WTC11 (cell line): Measurements from ENCODE around the gene FOLR2. TPM values are rescaled to one million over a fixed set of nuclear protein-coding genes. Genes with fewer than 3 reads are reported as not detected.

ENCODE experiments used
- ATAC-seq: fragments of 200-7000 bp; cut with Tn5 transposase; 2 replicates; pipeline ENCODE4 v1.10.0; 2021; ENCODE audit warnings: mild to moderate bottlenecking, moderate library complexity
- CTCF ChIA-PET: fragments of 300-600 bp; sonication (Branson Sonifier 250); formaldehyde crosslinking; loops from one replicate; lab custom pipeline; 2021; ENCODE audit warnings: antibody characterized with exemption; lab: Charles Lee
- POLR2A ChIA-PET: fragments of 350-600 bp; sonication (Branson Sonifier 250); formaldehyde crosslinking; loops from one replicate; lab custom pipeline; 2021; ENCODE audit warnings: antibody characterized with exemption; lab: Charles Lee
- DNase-seq: peaks from one replicate; pipeline ENCODE4 v3.0.0; 2021; ENCODE audit warnings: low spot score
- H3K27ac Mint-ChIP-seq: 2 replicates; pipeline ENCODE4 v1.8.0; 2021; ENCODE audit warnings: mixed read lengths
- H3K27me3 Mint-ChIP-seq: 2 replicates; pipeline ENCODE4 v1.8.0; 2021; ENCODE audit warnings: low read depth, mild to moderate bottlenecking, moderate library complexity, mixed read lengths
- H3K36me3 Mint-ChIP-seq: 2 replicates; pipeline ENCODE4 v1.8.0; 2021; ENCODE audit warnings: mixed read lengths
- H3K4me1 Mint-ChIP-seq: 2 replicates; pipeline ENCODE4 v1.8.0; 2022; ENCODE audit warnings: mixed read lengths
- H3K4me3 Mint-ChIP-seq: 2 replicates; pipeline ENCODE4 v1.8.0; 2021; ENCODE audit warnings: mild to moderate bottlenecking, moderate library complexity, mixed read lengths
- H3K9me3 Mint-ChIP-seq: 2 replicates; pipeline ENCODE4 v1.8.0; 2021; ENCODE audit warnings: mixed read lengths
- ATF1 ChIP-seq: sonication (generic); formaldehyde crosslinking; IDR thresholded peaks from 2 replicates; pipeline ENCODE4 v1.8.1; 2023; ENCODE audit warnings: mild to moderate bottlenecking, moderate library complexity, missing genetic modification reagents
- ELF4 ChIP-seq: sonication (generic); formaldehyde crosslinking; IDR thresholded peaks from 2 replicates; pipeline ENCODE4 v1.8.1; 2022; ENCODE audit warnings: low read depth, mild to moderate bottlenecking, moderate library complexity, missing genetic modification reagents
- ETV6 ChIP-seq: sonication (generic); formaldehyde crosslinking; IDR thresholded peaks from 2 replicates; pipeline ENCODE4 v1.8.1; 2022; ENCODE audit warnings: mild to moderate bottlenecking, missing genetic modification reagents
- FOXJ3 ChIP-seq: sonication (generic); formaldehyde crosslinking; IDR thresholded peaks from 2 replicates; pipeline ENCODE4 v1.9.0; 2021; ENCODE audit warnings: missing genetic modification reagents, mild to moderate bottlenecking, borderline replicate concordance
- HMGA2 ChIP-seq: fragments of 250-450 bp; sonication (Bioruptor Pico); IDR thresholded peaks from 2 replicates; pipeline ENCODE4 v1.4.0; 2021; ENCODE audit warnings: mild to moderate bottlenecking, moderate library complexity
- KAT7 ChIP-seq: sonication (generic); formaldehyde crosslinking; IDR thresholded peaks from 2 replicates; pipeline ENCODE4 v1.8.1; 2023; ENCODE audit warnings: missing genetic modification reagents, mild to moderate bottlenecking, borderline replicate concordance
- MYBL2 ChIP-seq: sonication (generic); formaldehyde crosslinking; IDR thresholded peaks from 2 replicates; pipeline ENCODE4 v1.8.1; 2023; ENCODE audit warnings: mild to moderate bottlenecking, moderate library complexity, missing genetic modification reagents
- NFE2L1 ChIP-seq: sonication (generic); formaldehyde crosslinking; IDR thresholded peaks from 2 replicates; pipeline ENCODE4 v1.8.1; 2023; ENCODE audit warnings: missing genetic modification reagents
- NR1H2 ChIP-seq: sonication (generic); formaldehyde crosslinking; IDR thresholded peaks from 2 replicates; pipeline ENCODE4 v1.9.0; 2021; ENCODE audit warnings: mild to moderate bottlenecking, moderate library complexity, missing genetic modification reagents
- NR2C2 ChIP-seq: sonication (generic); formaldehyde crosslinking; IDR thresholded peaks from 2 replicates; pipeline ENCODE4 v1.8.0; 2022; ENCODE audit warnings: mild to moderate bottlenecking, missing genetic modification reagents
- TCF7 ChIP-seq: sonication (generic); formaldehyde crosslinking; IDR thresholded peaks from 2 replicates; pipeline ENCODE4 v1.8.0; 2022; ENCODE audit warnings: mild to moderate bottlenecking, low read depth, missing genetic modification reagents, moderate library complexity
- TEAD4 ChIP-seq: sonication (generic); formaldehyde crosslinking; IDR thresholded peaks from 2 replicates; pipeline ENCODE4 v1.8.0; 2022; ENCODE audit warnings: mild to moderate bottlenecking, missing genetic modification reagents
- TP53 ChIP-seq: sonication (generic); formaldehyde crosslinking; IDR thresholded peaks from 2 replicates; pipeline ENCODE4 v1.8.1; 2023; ENCODE audit warnings: mild to moderate bottlenecking, missing genetic modification reagents
- ZNF138 ChIP-seq: sonication (generic); formaldehyde crosslinking; conservative IDR thresholded peaks from 2 replicates; pipeline ENCODE4 v1.8.1; 2022; ENCODE audit warnings: mild to moderate bottlenecking, moderate library complexity, missing genetic modification reagents
- ZNF232 ChIP-seq: sonication (generic); formaldehyde crosslinking; IDR thresholded peaks from 2 replicates; pipeline ENCODE4 v1.8.0; 2022; ENCODE audit warnings: mild to moderate bottlenecking, missing genetic modification reagents
- ZNF317 ChIP-seq: sonication (generic); formaldehyde crosslinking; IDR thresholded peaks from 2 replicates; pipeline ENCODE4 v1.8.1; 2023; ENCODE audit warnings: low read depth, mild to moderate bottlenecking, moderate library complexity, missing genetic modification reagents, borderline replicate concordance
- total RNA-seq: library from RNA; stranded (reverse); gene quantifications from 3 replicates; pipeline ENCODE4 v1.2.3, GENCODE V29; 2021
- TF ChIP-seq, protein P1 (sequence below): sonication (generic); formaldehyde crosslinking; IDR thresholded peaks from 2 replicates; pipeline ENCODE4 v1.8.1; 2023; ENCODE audit warnings: mild to moderate bottlenecking, missing genetic modification reagents, moderate library complexity
- TF ChIP-seq, protein P2 (sequence below): sonication (generic); formaldehyde crosslinking; IDR thresholded peaks from 2 replicates; pipeline ENCODE4 v1.8.0; 2022; ENCODE audit warnings: mild to moderate bottlenecking, missing genetic modification reagents
- TF ChIP-seq, protein P3 (sequence below): sonication (generic); formaldehyde crosslinking; IDR thresholded peaks from 2 replicates; pipeline ENCODE4 v1.8.0; 2022; ENCODE audit warnings: mild to moderate bottlenecking, missing genetic modification reagents
- TF ChIP-seq, protein P4 (sequence below): sonication (generic); formaldehyde crosslinking; IDR thresholded peaks from 2 replicates; pipeline ENCODE4 v1.8.0; 2023; ENCODE audit warnings: missing genetic modification reagents
- TF ChIP-seq, protein P5 (sequence below): sonication (generic); formaldehyde crosslinking; IDR thresholded peaks from 2 replicates; pipeline ENCODE4 v1.8.1; 2023; ENCODE audit warnings: mild to moderate bottlenecking, missing genetic modification reagents
- TF ChIP-seq, protein P6 (sequence below): fragments of 250-450 bp; sonication (Bioruptor Pico); conservative IDR thresholded peaks from 2 replicates; pipeline ENCODE4 v1.9.0; 2021; ENCODE audit warnings: mild to moderate bottlenecking
- TF ChIP-seq, protein P7 (sequence below): sonication (generic); formaldehyde crosslinking; IDR thresholded peaks from 2 replicates; pipeline ENCODE4 v1.8.1; 2023; ENCODE audit warnings: mild to moderate bottlenecking, moderate library complexity, missing genetic modification reagents
- TF ChIP-seq, protein P8 (sequence below): sonication (generic); formaldehyde crosslinking; conservative IDR thresholded peaks from 2 replicates; pipeline ENCODE4 v1.8.1; 2023; ENCODE audit warnings: mild to moderate bottlenecking, low read depth, missing genetic modification reagents, moderate library complexity

The FOLR2 gene
- total RNA-seq, 1 experiment from 2014 or later: not detected

DNA sequence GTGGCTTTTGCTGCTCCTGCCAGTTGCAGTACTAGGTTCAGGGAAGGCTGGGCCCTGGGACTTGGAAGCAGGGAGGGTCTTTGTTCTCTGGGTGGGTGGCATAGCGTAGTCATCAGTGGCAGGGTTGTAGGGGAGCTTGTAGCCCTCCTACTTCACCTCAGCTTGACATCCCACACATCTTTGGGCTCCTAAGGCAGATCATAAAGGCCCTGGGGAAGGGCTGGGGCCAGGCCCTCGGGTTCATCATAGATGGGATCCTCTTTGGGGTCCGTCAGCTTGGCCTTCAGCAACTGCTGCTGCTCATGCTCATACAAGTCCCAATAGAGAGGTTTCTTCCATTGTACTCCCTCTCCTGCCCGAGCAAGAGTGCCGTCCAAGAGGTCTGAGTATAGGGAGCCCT, 33.4 kb downstream of the FOLR2 start:
- Mint-ChIP-seq H3K27ac (no peak overlapping the region), H3K9me3 (peaks cover 17% of the 10 kb centered on the region), H3K36me3 (peaks cover 6% of the 10 kb centered on the region)
- TF ChIP-seq ZNF138 (no peak), NR1H2 (CRISPR knock-in tag) (no peak), TCF7 (CRISPR knock-in tag) (no peak), ZNF232 (CRISPR knock-in tag) (no peak), TEAD4 (no peak), ETV6 (no peak), KAT7 (no peak), ZNF317 (CRISPR knock-in tag) (no peak), TP53 (CRISPR knock-in tag) (no peak), NR2C2 (CRISPR knock-in tag) (no peak), HMGA2 (CRISPR knock-in tag) (no peak)
- TF ChIP-seq, protein P1, sequence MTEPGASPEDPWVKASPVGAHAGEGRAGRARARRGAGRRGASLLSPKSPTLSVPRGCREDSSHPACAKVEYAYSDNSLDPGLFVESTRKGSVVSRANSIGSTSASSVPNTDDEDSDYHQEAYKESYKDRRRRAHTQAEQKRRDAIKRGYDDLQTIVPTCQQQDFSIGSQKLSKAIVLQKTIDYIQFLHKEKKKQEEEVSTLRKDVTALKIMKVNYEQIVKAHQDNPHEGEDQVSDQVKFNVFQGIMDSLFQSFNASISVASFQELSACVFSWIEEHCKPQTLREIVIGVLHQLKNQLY: no peak
- TF ChIP-seq, all 79 proteins: peak for 0
- peaks cover 37% of the 10 kb centered on the region for H3K27me3 Mint-ChIP-seq
- no peak for ATAC-seq
- DNase-seq: no peak
- ChIA-PET POLR2A (no interaction called here), CTCF (interaction anchor here (1.4 kb wide), 1 partner anchor 12 kb away, joined by 7 read pairs; no protein-coding TSS in a partner anchor)
- H3K4me1 Mint-ChIP-seq: peaks cover 7% of the 10 kb centered on the region
- no peak overlapping the region for H3K4me3 Mint-ChIP-seq

DNA sequence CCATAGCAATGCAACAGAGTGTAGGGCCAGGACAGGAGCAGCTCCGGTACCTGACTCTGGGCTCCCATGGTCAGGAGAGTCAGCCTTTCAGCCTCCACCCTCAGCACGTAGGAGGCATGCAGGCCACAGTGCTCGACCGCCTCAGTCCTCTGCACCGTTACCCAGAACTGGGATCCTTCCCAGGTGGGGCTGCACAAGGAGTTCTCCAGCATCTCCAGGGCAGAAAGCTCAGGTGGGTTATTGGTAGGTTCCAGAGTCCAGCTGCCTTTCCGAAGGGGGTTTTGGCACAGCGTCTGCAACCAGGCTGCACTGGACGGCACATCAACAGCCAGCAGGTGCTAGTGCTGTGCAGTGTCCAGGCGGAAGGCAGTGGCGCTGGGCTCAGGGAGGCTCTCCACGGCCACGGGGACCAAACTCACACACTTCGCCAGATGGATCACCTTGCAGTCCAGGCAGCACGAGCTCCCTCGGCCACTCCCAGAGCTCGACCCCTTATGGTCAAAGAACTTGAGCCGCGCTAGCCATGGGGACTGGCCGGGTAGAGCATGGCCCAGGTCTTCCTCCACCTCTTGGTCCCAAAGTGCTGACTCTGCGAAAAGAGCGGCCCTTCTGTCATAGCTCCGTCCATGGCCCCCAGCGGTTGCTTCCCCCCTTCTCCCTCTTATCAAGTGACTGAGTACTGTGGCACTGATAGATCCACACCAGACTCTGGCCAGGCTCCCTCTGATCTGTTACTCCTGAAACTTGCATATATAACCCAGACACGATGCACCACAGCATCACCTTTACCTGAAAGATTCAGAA, 34.3 kb downstream of the FOLR2 start:
- no peak for ATAC-seq
- Mint-ChIP-seq H3K27ac (no peak overlapping the region), H3K9me3 (peaks cover 22% of the 10 kb centered on the region), H3K4me1 (peaks cover 7% of the 10 kb centered on the region), H3K4me3 (no peak overlapping the region), H3K27me3 (peaks cover 46% of the 10 kb centered on the region), H3K36me3 (peaks cover 10% of the 10 kb centered on the region)
- no peak for DNase-seq
- POLR2A ChIA-PET: no interaction called here
- CTCF ChIA-PET: interaction anchor here (0.7 to 2.0 kb wide), 3 partner anchors 13 to 220 kb away, joined by 3 to 7 read pairs (median 6); no protein-coding TSS in a partner anchor
- TF ChIP-seq, protein P2, sequence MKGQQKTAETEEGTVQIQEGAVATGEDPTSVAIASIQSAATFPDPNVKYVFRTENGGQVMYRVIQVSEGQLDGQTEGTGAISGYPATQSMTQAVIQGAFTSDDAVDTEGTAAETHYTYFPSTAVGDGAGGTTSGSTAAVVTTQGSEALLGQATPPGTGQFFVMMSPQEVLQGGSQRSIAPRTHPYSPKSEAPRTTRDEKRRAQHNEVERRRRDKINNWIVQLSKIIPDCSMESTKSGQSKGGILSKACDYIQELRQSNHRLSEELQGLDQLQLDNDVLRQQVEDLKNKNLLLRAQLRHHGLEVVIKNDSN: no peak
- TF ChIP-seq FOXJ3 (CRISPR knock-in tag) (no peak), HMGA2 (CRISPR knock-in tag) (no peak), NFE2L1 (CRISPR knock-in tag) (no peak), ATF1 (no peak), ELF4 (CRISPR knock-in tag) (no peak), NR1H2 (CRISPR knock-in tag) (no peak), MYBL2 (CRISPR knock-in tag) (no peak), ETV6 (no peak)
- TF ChIP-seq, protein P3, sequence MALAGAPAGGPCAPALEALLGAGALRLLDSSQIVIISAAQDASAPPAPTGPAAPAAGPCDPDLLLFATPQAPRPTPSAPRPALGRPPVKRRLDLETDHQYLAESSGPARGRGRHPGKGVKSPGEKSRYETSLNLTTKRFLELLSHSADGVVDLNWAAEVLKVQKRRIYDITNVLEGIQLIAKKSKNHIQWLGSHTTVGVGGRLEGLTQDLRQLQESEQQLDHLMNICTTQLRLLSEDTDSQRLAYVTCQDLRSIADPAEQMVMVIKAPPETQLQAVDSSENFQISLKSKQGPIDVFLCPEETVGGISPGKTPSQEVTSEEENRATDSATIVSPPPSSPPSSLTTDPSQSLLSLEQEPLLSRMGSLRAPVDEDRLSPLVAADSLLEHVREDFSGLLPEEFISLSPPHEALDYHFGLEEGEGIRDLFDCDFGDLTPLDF (CRISPR knock-in tag): no peak
- TF ChIP-seq, protein P4, sequence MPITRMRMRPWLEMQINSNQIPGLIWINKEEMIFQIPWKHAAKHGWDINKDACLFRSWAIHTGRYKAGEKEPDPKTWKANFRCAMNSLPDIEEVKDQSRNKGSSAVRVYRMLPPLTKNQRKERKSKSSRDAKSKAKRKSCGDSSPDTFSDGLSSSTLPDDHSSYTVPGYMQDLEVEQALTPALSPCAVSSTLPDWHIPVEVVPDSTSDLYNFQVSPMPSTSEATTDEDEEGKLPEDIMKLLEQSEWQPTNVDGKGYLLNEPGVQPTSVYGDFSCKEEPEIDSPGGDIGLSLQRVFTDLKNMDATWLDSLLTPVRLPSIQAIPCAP: no peak
- TF ChIP-seq, protein P5, sequence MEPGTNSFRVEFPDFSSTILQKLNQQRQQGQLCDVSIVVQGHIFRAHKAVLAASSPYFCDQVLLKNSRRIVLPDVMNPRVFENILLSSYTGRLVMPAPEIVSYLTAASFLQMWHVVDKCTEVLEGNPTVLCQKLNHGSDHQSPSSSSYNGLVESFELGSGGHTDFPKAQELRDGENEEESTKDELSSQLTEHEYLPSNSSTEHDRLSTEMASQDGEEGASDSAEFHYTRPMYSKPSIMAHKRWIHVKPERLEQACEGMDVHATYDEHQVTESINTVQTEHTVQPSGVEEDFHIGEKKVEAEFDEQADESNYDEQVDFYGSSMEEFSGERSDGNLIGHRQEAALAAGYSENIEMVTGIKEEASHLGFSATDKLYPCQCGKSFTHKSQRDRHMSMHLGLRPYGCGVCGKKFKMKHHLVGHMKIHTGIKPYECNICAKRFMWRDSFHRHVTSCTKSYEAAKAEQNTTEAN (CRISPR knock-in tag): no peak
- TF ChIP-seq, protein P6, sequence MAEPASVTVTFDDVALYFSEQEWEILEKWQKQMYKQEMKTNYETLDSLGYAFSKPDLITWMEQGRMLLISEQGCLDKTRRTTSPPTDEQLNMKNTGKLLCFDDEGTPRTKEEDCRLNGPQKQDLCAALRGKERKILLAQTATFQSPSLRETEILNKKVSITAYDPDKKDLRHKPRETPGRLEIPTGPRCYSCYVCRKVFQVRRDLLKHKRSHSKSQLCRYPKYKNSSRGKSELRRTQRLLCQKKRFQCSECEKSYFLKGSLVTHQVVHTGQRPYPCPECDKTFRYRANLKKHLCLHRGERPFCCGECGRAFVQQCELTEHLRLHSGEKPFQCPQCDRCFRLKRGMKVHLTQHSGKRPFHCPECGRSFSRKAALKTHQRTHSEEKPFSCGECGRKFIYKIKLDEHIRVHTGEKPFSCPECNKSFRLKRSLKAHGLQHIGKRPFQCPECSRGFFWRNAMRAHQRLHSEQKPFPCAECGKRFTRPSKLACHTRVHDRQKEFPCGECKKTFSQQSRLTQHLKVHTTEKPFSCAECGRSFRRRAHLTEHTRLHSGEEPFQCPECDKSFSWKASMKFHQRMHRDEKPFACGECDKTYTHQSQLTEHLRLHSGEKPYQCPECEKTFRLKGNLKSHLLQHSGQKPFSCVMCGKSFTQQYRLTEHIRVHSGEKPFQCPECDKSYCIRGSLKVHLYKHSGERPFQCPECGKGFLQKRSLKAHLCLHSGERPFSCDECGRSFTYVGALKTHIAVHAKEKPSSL (CRISPR knock-in tag): no peak
- TF ChIP-seq, protein P7, sequence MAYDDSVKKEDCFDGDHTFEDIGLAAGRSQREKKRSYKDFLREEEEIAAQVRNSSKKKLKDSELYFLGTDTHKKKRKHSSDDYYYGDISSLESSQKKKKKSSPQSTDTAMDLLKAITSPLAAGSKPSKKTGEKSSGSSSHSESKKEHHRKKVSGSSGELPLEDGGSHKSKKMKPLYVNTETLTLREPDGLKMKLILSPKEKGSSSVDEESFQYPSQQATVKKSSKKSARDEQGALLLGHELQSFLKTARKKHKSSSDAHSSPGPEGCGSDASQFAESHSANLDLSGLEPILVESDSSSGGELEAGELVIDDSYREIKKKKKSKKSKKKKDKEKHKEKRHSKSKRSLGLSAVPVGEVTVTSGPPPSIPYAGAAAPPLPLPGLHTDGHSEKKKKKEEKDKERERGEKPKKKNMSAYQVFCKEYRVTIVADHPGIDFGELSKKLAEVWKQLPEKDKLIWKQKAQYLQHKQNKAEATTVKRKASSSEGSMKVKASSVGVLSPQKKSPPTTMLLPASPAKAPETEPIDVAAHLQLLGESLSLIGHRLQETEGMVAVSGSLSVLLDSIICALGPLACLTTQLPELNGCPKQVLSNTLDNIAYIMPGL (CRISPR knock-in tag): no peak
- TF ChIP-seq, protein P8, sequence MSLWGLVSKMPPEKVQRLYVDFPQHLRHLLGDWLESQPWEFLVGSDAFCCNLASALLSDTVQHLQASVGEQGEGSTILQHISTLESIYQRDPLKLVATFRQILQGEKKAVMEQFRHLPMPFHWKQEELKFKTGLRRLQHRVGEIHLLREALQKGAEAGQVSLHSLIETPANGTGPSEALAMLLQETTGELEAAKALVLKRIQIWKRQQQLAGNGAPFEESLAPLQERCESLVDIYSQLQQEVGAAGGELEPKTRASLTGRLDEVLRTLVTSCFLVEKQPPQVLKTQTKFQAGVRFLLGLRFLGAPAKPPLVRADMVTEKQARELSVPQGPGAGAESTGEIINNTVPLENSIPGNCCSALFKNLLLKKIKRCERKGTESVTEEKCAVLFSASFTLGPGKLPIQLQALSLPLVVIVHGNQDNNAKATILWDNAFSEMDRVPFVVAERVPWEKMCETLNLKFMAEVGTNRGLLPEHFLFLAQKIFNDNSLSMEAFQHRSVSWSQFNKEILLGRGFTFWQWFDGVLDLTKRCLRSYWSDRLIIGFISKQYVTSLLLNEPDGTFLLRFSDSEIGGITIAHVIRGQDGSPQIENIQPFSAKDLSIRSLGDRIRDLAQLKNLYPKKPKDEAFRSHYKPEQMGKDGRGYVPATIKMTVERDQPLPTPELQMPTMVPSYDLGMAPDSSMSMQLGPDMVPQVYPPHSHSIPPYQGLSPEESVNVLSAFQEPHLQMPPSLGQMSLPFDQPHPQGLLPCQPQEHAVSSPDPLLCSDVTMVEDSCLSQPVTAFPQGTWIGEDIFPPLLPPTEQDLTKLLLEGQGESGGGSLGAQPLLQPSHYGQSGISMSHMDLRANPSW (CRISPR knock-in tag): no peak
